GM19025 (cell line): Measurements from ENCODE around the gene CCDC40.

Experiments
- ATAC-seq: cut with Tn5 transposase; IDR thresholded peaks from one replicate; pipeline ENCODE4 v1.9.1; 2021; ENCODE audit warnings: mild to moderate bottlenecking, low read depth, moderate library complexity; ENCODE audit not compliant: unreplicated experiment

The CCDC40 gene

GRCh38 chr17:80110927-80111701 is 74.7 kb downstream of the CCDC40 start:
- no peak for ATAC-seq

- ATAC-seq: no peak
Observed at GRCh38 chr17:80111702-80112470, 75.4 kb downstream of the CCDC40 start.

- ATAC-seq: no peak
Observed at GRCh38 chr17:80112471-80113032, 76.1 kb downstream of the CCDC40 start.

GRCh38 chr17:80113033-80113484 is 76.6 kb downstream of the CCDC40 start:
- no peak for ATAC-seq

- no peak for ATAC-seq
Observed at GRCh38 chr17:80114758-80115157, 78.3 kb downstream of the CCDC40 start.

GRCh38 chr17:80115159-80115558 is 78.7 kb downstream of the CCDC40 start:
- no peak for ATAC-seq

- ATAC-seq: no peak
Observed at GRCh38 chr17:80116276-80116920, 80.0 kb downstream of the CCDC40 start.

- ATAC-seq: no peak
Observed at GRCh38 chr17:80116921-80117380, 80.5 kb downstream of the CCDC40 start.

- no peak for ATAC-seq
Observed at GRCh38 chr17:80117491-80118401, 81.3 kb downstream of the CCDC40 start.

GRCh38 chr17:80118601-80119270 is 82.3 kb downstream of the CCDC40 start:
- ATAC-seq: no peak

- no peak for ATAC-seq
Observed at GRCh38 chr17:80119271-80119791, 82.9 kb downstream of the CCDC40 start.

GRCh38 chr17:80119839-80120238 is 83.4 kb downstream of the CCDC40 start:
- ATAC-seq: no peak

- ATAC-seq: no peak
Observed at GRCh38 chr17:80122026-80122575, 85.7 kb downstream of the CCDC40 start.

GRCh38 chr17:80122926-80123505 is 86.6 kb downstream of the CCDC40 start:
- ATAC-seq: no peak

- ATAC-seq: no peak
Observed at GRCh38 chr17:80123791-80124190, 87.3 kb downstream of the CCDC40 start.

- ATAC-seq: no peak
Observed at GRCh38 chr17:80124351-80124981, 88.0 kb downstream of the CCDC40 start.

- ATAC-seq: no peak
Observed at GRCh38 chr17:80125656-80126448, 89.4 kb downstream of the CCDC40 start.
